Ishikawa (cell line): ENCODE results near the gene NF2.

Experiments
- CEBPB ChIP-seq: IDR thresholded peaks from 2 replicates; pipeline ENCODE4 v1.6.1; 2012
- CREB1 ChIP-seq: IDR thresholded peaks from 2 replicates; pipeline ENCODE4 v1.6.1; 2012; ENCODE audit warnings: low read depth
- EGR1 ChIP-seq: IDR thresholded peaks from 2 replicates; pipeline ENCODE4 v1.6.1; 2012
- EP300 ChIP-seq: IDR thresholded peaks from 2 replicates; pipeline ENCODE4 v1.6.1; 2012; ENCODE audit warnings: borderline replicate concordance
- FOXM1 ChIP-seq: IDR thresholded peaks from 2 replicates; pipeline ENCODE4 v1.6.1; 2012; ENCODE audit warnings: low read depth, borderline replicate concordance
- MAX ChIP-seq: IDR thresholded peaks from 2 replicates; pipeline ENCODE4 v1.6.1; 2012
- NFIC ChIP-seq: IDR thresholded peaks from 2 replicates; pipeline ENCODE4 v1.6.1; 2012
- RAD21 ChIP-seq: IDR thresholded peaks from 2 replicates; pipeline ENCODE4 v1.6.1; 2012; ENCODE audit warnings: low read depth
- REST ChIP-seq: IDR thresholded peaks from 2 replicates; pipeline ENCODE4 v1.6.1; 2012; ENCODE audit warnings: low read depth, mild to moderate bottlenecking
- TAF1 ChIP-seq: IDR thresholded peaks from 2 replicates; pipeline ENCODE4 v1.6.1; 2012; ENCODE audit warnings: low read depth, mild to moderate bottlenecking
- TCF12 ChIP-seq: IDR thresholded peaks from 2 replicates; pipeline ENCODE4 v1.6.1; 2012; ENCODE audit warnings: low read depth
- TEAD4 ChIP-seq: IDR thresholded peaks from 2 replicates; pipeline ENCODE4 v1.6.1; 2012
- USF1 ChIP-seq: IDR thresholded peaks from 2 replicates; pipeline ENCODE4 v1.6.1; 2012
- YY1 ChIP-seq: IDR thresholded peaks from 2 replicates; pipeline ENCODE4 v1.6.1; 2012; ENCODE audit warnings: low read depth
- ZBTB7A ChIP-seq: IDR thresholded peaks from 2 replicates; pipeline ENCODE4 v1.6.1; 2012; ENCODE audit warnings: low read depth

NF2 gene

GRCh38 chr22:29710193-29710592 is 106.8 kb downstream of the NF2 start:
- no peak for TF ChIP-seq YY1
- no peak for TF ChIP-seq USF1
- TF ChIP-seq EGR1: no peak
- no peak for TF ChIP-seq TCF12
- no peak for TF ChIP-seq MAX
- no peak for TF ChIP-seq CREB1
- TF ChIP-seq REST: no peak
- no peak for TF ChIP-seq CEBPB
- no peak for TF ChIP-seq NFIC
- no peak for TF ChIP-seq RAD21
- no peak for TF ChIP-seq ZBTB7A
- TF ChIP-seq TAF1: no peak
- no peak for TF ChIP-seq EP300
- no peak for TF ChIP-seq TEAD4
- no peak for TF ChIP-seq FOXM1

- TF ChIP-seq NFIC (peak; percentile 55), TEAD4 (peak; percentile 30; the same call in 1 of the 2 replicates), REST (no peak)
Measured at GRCh38 chr22:29710922-29711593, 107.6 kb downstream of the NF2 start.

- TF ChIP-seq USF1: no peak
Measured at GRCh38 chr22:29712119-29712518, 108.7 kb downstream of the NF2 start.

GRCh38 chr22:29713156-29713727 is 109.8 kb downstream of the NF2 start:
- TF ChIP-seq EP300 (no peak), CEBPB (no peak), TAF1 (no peak), YY1 (no peak), FOXM1 (no peak), ZBTB7A (no peak), USF1 (no peak), MAX (no peak)

GRCh38 chr22:29715240-29715639 is 111.8 kb downstream of the NF2 start:
- TF ChIP-seq TEAD4: no peak
- no peak for TF ChIP-seq EGR1
- no peak for TF ChIP-seq CREB1
- no peak for TF ChIP-seq MAX
- TF ChIP-seq NFIC: no peak
- TF ChIP-seq RAD21: no peak

- TF ChIP-seq TEAD4 (no peak), REST (no peak), NFIC (no peak), CREB1 (no peak), USF1 (no peak), FOXM1 (no peak), CEBPB (no peak), TCF12 (no peak), MAX (no peak), EGR1 (no peak), YY1 (no peak)
Measured at GRCh38 chr22:29715705-29716104, 112.3 kb downstream of the NF2 start.
